Colonic mucosa (tissue), 4 donors: Measurements from ENCODE around the gene MEIS2. TPM values are rescaled to one million over a fixed set of nuclear protein-coding genes. Genes with fewer than 3 reads are reported as not detected.

Experiments
- DNase-seq: peaks from one replicate; pipeline ENCODE4 v3.0.0-alpha.2; 2020
- H3K27ac ChIP-seq: fragments of 200-600 bp; one replicate; pipeline ENCODE4 v1.8.0; 2021
- H3K27me3 ChIP-seq: fragments of 200-600 bp; one replicate; pipeline ENCODE4 v1.8.0; 2021
- H3K36me3 ChIP-seq: fragments of 200-600 bp; one replicate; pipeline ENCODE4 v1.8.0; 2021
- H3K4me1 ChIP-seq: fragments of 200-600 bp; one replicate; pipeline ENCODE4 v1.8.0; 2021; ENCODE audit warnings: mild to moderate bottlenecking
- H3K4me3 ChIP-seq: fragments of 200-600 bp; one replicate; pipeline ENCODE4 v1.8.0; 2021
- H3K9ac ChIP-seq, 2 donors: one replicate each; pipeline ENCODE4 v1.7.0; 2013; ENCODE audit warnings: control low read depth in 2 of 2, low read depth in 2 of 2, low read length in 2 of 2
- H3K9me3 ChIP-seq: fragments of 200-600 bp; one replicate; pipeline ENCODE4 v1.8.0; 2021
- intact Hi-C: fragments of 100-400 bp; cut with DNase I; formaldehyde crosslinking; loops from one replicate; pipeline ENCODE4 v1.14.1; 2022
- total RNA-seq, 2 donors: library from RNA; stranded (reverse); fragmentation: NEBNext Ultra II Directional in 1 of 2; extraction: Animal tissue kit (Norgen Biotek cat#: 25700) in 1 of 2; gene quantifications; one replicate each; pipeline ENCODE4 v1.2.1, GENCODE V29; 2021
- TF ChIP-seq, protein P1 (sequence below): fragments of 200-600 bp; IDR thresholded peaks from one replicate; pipeline ENCODE4 v1.8.0; 2022; ENCODE audit warnings: antibody characterized with exemption, mild to moderate bottlenecking
- donor health status: healthy.
- donor health status: DM: no; HTN: no; CAD: no.
- donor health status: DM: no; HTN: no; CAD: no.

MEIS2 gene
- total RNA-seq, 2 donors from 2014 or later, result 1.7 to 7.6 TPM

DNA sequence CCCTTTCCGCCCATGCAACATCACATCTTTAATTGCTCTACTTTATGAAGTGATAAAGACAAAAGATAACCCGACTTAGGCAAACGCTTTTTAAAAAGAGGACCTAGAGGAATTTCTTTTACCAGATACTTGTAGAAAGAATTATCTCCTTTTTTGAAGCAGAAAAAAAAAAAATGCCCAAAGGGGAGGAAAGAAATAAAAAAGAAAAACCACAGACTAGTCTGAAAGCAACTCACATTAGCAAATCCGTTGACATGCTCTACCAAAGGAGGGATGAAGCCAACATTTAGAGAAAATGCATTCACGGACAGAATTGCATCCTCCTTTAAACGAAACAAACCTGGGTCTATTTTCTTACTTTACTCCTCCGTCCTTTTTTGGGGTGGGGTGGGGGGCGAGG lies 213.6 kb downstream of the MEIS2 start:
- TF ChIP-seq, protein P1, sequence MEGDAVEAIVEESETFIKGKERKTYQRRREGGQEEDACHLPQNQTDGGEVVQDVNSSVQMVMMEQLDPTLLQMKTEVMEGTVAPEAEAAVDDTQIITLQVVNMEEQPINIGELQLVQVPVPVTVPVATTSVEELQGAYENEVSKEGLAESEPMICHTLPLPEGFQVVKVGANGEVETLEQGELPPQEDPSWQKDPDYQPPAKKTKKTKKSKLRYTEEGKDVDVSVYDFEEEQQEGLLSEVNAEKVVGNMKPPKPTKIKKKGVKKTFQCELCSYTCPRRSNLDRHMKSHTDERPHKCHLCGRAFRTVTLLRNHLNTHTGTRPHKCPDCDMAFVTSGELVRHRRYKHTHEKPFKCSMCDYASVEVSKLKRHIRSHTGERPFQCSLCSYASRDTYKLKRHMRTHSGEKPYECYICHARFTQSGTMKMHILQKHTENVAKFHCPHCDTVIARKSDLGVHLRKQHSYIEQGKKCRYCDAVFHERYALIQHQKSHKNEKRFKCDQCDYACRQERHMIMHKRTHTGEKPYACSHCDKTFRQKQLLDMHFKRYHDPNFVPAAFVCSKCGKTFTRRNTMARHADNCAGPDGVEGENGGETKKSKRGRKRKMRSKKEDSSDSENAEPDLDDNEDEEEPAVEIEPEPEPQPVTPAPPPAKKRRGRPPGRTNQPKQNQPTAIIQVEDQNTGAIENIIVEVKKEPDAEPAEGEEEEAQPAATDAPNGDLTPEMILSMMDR, result no peak
- no peak for DNase-seq
- H3K27ac ChIP-seq, result no peak overlapping the region
- intact Hi-C loops, result loop anchor here (5.0 to 10.0 kb wide), 2 partner anchors 221 to 998 kb away; no protein-coding TSS in a partner anchor
- no peaks in the 10 kb centered on the region for H3K9me3 ChIP-seq
- no peak overlapping the region for H3K4me3 ChIP-seq
- no peaks in the 10 kb centered on the region for H3K4me1 ChIP-seq
- H3K27me3 ChIP-seq, result peaks cover 53% of the 10 kb centered on the region
- no peaks in the 10 kb centered on the region for H3K36me3 ChIP-seq
- no peak overlapping the region for H3K9ac ChIP-seq

DNA sequence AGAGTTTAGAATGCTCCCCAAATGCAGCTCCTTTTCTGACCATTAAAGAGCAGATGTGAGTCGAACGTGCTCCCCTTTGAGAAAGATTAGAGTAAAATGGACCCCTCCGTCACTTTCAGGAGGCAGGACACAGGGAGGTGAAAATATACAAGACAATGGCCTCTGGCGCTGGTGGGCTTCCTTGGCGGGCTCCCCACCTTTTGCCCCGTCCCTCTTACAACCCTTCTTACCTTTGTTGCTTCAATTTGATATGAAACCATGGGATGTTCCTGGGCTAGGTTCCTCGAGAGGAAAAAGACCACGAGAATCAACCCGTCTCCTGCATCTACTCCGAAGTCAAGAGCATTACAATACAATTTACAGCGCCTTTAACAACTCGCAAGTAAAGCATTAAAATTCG lies 214.2 kb downstream of the MEIS2 start:
- no peaks in the 10 kb centered on the region for H3K9me3 ChIP-seq
- H3K4me3 ChIP-seq, result no peak overlapping the region
- TF ChIP-seq, protein P1, result no peak
- no peak overlapping the region for H3K9ac ChIP-seq
- no peaks in the 10 kb centered on the region for H3K4me1 ChIP-seq
- peaks cover 56% of the 10 kb centered on the region for H3K27me3 ChIP-seq
- intact Hi-C loops, result loop anchor here (5.0 to 10.0 kb wide), 2 partner anchors 221 to 999 kb away; no protein-coding TSS in a partner anchor
- no peaks in the 10 kb centered on the region for H3K36me3 ChIP-seq
- H3K27ac ChIP-seq, result no peak overlapping the region
- no peak for DNase-seq

DNA sequence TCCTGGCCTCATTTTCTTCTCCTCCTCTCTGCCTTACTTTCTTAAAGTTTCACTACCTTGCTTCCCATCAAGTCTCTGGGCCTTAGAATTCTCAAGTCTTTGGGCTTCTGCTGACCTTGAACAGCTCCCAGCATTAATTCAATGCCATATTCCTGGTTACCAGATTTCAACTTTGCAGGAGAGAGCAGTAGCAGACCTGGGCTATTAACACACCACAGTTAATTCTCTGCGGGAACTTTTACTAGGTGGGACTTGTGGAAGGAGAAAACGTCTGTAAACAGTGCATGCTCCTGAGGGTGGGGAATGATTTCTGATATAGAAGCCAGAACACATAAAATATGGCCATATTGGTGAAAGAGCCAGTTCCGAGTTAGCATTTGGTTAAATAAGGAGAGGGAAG lies 214.6 kb downstream of the MEIS2 start:
- no peak for DNase-seq
- Histone ChIP-seq H3K9me3 (no peaks in the 10 kb centered on the region), H3K4me1 (no peaks in the 10 kb centered on the region), H3K4me3 (no peak overlapping the region), H3K9ac (no peak overlapping the region), H3K27me3 (peaks cover 60% of the 10 kb centered on the region), H3K27ac (no peak overlapping the region), H3K36me3 (no peaks in the 10 kb centered on the region)
- intact Hi-C loops, result loop anchor here (2.0 to 10.0 kb wide), 3 partner anchors 222 to 999 kb away; no protein-coding TSS in a partner anchor
- TF ChIP-seq, protein P1, result no peak

DNA sequence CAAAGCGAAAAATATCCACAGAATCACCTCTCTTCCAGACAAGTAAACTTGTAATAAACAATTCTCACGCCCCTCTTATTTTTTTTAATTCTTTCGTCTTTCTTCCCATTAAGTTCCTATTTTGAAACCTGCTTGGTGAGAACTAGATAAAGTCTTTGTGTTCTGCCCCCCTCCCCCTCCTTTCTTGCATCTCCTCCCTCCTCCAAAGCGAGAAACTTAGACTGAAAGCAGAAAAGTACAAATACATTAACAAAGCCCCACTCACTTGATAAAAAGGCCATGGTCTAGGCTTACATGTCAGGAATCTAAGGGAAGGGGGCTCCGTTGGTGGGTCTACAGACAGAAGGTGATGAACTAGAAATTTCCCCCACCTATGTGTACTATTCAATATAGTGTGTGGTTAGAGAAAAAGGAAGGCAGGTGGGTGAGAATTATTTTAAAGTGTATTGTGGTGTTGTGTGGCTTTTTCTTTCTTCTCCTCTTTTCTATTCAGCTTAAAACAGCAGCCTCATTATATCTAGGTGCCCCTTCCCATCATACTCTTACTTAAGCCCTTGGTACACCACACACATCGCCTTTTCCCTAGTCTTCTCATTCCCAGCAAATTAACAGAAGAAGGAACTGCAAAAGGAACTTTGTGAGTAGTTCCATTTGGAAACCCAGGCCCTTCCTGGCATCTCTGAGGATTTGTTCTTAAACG lies 215.3 kb downstream of the MEIS2 start:
- Histone ChIP-seq H3K9me3 (no peaks in the 10 kb centered on the region), H3K36me3 (no peaks in the 10 kb centered on the region), H3K9ac (no peak overlapping the region), H3K4me1 (no peaks in the 10 kb centered on the region), H3K27me3 (peaks cover 66% of the 10 kb centered on the region), H3K27ac (no peak overlapping the region), H3K4me3 (no peak overlapping the region)
- TF ChIP-seq, protein P1, result no peak
- intact Hi-C loops, result loop anchor here (2.0 to 10.0 kb wide), 3 partner anchors 222 to 1000 kb away; no protein-coding TSS in a partner anchor
- no peak for DNase-seq

DNA sequence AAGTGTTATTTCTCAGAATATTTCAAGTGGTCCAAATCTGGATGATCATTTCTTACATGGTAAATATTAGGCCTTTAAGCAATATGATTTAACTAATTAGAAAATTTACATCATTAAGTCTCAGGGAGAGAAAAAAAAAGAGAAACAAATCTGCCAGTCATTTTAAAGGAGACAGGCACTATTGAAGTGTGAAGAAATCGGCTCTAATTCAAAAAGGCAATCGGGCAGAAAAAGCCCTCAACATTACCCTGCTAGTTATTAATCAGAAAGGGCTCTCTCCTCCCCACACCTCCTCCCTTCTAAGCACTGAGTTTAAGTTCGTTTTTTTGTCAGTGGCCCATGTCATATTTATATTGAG lies 215.9 kb downstream of the MEIS2 start:
- Histone ChIP-seq H3K27me3 (peaks cover 71% of the 10 kb centered on the region), H3K36me3 (no peaks in the 10 kb centered on the region), H3K4me3 (no peak overlapping the region), H3K9me3 (no peaks in the 10 kb centered on the region), H3K27ac (no peak overlapping the region), H3K4me1 (no peaks in the 10 kb centered on the region), H3K9ac (no peak overlapping the region)
- DNase-seq, result no peak
- intact Hi-C loops, result loop anchor here (2.0 to 10.0 kb wide), 2 partner anchors 250 to 1000 kb away; no protein-coding TSS in a partner anchor
- TF ChIP-seq, protein P1, result no peak
